GM18870 (cell line): Measurements from ENCODE around the gene GPR146.

Experiments used
- ATAC-seq: cut with Tn5 transposase; IDR thresholded peaks from one replicate; pipeline ENCODE4 v1.9.1; 2021; ENCODE audit warnings: moderate library complexity; ENCODE audit not compliant: unreplicated experiment

The GPR146 gene

DNA sequence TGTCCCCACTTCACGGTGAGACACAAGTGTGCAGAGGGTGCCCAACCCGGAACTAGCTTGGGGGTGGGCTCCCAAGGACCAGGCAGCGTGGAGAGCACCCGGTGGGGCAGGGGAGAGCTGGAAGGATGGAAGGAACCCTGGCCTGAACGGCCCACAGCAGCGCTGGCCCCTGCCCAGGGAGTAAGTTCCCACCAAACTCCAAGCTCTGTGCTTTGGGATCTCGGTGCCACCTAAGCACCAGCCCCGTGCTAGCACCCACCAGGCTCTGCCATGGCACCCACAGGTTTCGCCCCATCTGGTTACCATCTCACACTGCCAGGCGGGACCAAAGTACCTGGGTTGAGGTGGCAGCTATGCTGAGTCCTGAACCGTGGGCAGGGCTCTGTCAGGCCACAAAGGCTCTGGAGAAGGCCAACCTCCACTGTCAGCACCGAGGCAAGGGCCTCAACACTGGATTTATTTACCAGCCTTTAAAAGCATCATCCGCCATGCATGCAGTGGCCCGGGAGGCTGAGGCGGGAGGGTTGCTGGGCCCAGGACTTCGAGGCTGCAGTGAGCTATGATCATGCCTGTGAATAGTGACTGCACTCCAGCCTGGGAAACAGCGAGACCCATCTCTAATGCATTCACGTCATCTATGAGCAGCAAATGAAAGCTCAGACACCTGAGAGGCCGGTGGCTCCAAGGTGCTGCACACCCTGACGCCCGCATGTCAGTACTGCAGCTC lies 59.6 kb downstream of the GPR146 start:
- ATAC-seq = no peak

DNA sequence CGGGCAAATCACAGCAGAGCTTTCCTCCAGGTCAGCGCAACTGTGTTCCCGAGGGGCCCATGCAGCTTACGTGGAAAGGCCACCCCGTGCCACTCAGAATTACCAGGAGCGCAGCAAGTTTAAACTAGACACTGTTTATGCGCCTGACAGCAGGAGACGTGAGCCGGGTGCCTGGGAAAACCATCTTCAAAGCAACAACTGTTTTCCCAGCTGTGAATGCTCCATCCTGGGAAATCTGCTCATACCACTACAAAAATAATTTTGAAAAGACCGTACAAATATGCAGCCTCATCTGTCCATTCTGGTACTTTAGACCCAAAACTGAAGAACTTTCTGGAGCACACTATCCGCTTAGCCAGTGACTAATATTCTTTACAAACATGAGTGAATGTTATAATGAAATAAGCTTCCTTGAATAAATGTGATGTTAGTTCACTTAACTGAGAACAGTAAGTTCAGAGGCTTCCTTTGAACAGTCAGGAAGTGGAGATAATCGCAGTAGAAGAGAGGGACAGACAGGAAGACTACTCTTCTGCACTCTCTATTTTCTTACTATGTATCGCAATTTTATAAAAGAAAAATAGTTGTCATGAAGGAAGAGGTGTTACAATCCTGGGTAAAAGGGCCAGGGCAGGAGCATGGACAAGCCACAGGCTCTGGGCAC lies 60.3 kb downstream of the GPR146 start:
- no peak for ATAC-seq

DNA sequence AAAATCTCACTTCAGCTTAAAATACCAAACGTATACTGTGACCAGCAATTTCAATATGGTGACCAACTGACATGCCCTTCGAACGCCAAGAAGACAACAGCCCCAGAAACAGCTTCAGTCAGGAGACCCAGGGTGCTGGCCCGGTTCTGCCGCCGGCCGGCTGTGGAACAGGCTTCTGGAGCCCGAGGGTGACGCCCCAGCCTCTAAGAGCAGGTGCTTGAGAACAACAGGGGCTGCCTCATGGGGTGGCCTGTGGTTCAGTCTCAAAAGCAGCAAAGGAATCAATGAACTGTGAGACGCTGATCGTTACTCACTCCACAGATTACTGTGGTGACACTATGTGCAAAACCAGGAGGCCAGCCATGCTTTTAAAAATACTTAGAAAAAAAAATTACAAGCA lies 60.8 kb downstream of the GPR146 start:
- ATAC-seq = no peak

DNA sequence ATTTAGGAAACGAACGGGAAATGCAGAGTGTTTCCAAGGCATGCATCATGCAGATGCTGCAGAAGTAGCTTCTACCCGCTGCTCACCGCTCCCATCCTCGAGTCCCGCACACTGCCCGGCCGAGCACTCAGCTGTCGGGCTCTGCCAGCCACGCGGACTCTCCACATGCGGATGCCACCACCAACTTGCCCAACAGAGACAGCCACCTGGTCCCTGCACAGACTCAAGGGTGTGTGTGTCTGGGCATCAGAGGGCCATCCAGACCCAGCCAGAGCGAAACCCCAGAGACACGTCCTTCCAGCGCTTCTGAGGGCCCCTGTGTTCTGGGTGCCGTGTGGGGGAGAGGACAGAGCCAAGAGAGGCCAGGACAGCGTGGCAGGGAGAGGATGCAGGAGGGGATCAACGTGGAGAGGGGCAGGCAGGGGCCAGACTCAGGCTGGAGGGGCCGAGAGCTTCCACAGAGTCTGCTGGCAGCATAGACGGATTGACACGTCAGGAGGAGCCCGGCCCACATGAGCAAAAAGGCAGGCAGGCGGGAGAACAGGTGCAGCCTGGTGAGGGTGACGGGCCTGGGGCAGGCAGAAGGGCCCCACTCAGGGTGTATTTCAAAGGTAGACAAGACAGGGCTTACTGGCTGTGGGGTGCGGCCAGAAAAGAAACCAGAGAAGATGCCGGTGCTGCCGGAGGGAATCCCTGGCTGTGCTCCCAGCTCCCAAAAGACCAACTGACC lies 61.9 kb downstream of the GPR146 start:
- ATAC-seq = no peak

DNA sequence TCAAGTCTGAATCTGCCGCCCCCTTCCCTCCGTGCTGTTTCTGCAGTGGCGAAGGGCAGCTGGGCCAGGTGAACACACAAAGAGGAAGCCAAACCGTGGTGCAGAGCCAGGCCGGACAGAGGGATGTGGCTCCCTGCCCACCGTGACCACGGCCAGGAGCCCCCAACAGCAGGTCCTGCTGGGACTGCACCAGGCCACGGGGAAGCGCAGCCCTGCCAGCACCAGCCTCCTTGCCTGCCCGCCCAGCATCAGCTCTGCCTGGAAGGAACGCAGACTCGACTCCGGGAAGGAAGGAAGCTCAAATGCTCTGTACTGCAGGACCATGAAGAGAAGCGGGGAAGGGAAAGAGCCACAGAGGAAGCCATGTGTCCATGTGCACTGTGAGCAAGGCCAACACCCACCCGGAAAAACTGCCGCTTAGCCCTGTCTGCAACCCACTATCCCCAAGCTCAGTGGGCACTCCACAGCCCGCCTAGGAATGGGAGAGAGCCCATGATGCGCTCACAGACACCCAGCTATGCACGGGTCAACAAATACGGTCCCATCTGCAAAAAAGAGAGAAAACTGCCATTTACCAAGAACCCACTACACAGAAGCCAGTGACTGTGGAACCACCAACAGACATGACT lies 62.6 kb downstream of the GPR146 start:
- no peak for ATAC-seq

DNA sequence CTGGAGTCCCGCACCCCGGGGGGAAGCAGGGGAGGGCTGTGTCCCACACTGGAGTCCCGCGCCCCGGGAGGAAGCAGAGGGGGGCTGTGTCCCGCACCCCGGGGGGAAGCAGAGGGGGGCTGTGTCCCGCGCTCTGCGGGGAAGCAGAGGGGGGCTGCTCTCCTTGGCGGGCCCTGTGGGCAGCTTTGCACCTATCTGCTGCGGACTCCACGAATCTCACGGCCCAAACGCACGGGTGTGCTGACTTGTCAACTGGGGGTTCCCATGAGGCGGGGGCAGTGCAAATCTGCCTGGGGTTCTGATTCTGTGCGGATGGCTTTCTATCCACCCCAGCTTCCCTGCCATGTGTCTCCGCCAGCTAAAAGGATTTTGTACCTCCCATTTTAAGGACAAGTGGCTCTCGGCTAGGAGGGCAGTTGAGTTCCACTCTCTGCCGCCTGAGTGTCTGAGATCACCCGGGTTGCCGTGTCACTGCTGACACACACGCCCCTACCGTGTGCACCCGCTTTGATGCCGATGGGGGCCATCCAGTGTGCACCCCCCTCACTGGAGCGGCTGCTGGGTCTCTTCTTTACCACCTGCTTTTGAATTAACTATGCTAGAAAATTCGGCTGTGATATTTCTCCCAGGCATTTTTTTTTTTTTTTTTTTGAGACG lies 64.0 kb downstream of the GPR146 start:
- ATAC-seq = no peak
